ENCODE measurements around the gene BLOC1S1.

BLOC1S1 gene

DNA sequence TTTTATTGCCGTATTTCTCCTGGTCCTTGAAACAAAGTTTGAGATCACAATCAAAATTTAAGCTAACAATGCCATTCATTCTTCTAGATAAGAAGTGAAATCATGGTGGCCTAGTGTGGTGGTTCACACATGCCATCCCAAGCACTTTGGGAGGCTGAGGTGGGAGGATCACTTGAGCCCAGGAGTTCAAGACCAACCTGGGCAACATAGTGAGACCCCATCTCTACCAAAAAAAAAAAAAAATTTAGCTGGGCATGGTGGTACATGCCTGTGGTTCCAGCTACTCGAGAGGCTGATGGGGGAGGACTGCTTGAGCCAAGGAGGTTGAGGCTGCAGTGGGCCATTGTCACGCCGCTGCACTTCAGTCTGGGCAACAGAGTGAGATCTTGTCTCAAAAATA lies 51.3 kb downstream of the BLOC1S1 start:
- H3K4me3 ChIP-seq: no peak overlapping the region
- no peak for DNase-seq (ENCODE audit: low spot score in 2 of 2)
- H3K36me3 ChIP-seq (replicated peaks): peaks cover 42% of the 10 kb centered on the region
- H3K27me3 ChIP-seq (ENCODE audit: low read depth): no peaks in the 10 kb centered on the region
- in situ Hi-C loops (cut with MboI; ENCODE audit: low sequenced_read_pairs): no loop called here
- no peaks in the 10 kb centered on the region for H3K4me1 ChIP-seq
- no peaks in the 10 kb centered on the region for H3K9me3 ChIP-seq
